HG03439 (cell line): ENCODE measurements around the gene FAM89B.
A peak's percentile ranks its signal among the peaks of the same experiment; 100 is the strongest.

Experiments
- ATAC-seq: cut with Tn5 transposase; IDR thresholded peaks from one replicate; pipeline ENCODE4 v1.9.1; 2021; ENCODE audit warnings: mild to moderate bottlenecking, moderate library complexity; ENCODE audit not compliant: unreplicated experiment

FAM89B gene

GRCh38 chr11:65538915-65539743 lies 33.2 kb upstream of the FAM89B start:
- ATAC-seq, result no peak

GRCh38 chr11:65539744-65540289 lies 32.5 kb upstream of the FAM89B start:
- ATAC-seq, result peak; percentile 53

- ATAC-seq, result peak; percentile 63
Measured at GRCh38 chr11:65540290-65541092, 31.8 kb upstream of the FAM89B start.

GRCh38 chr11:65541093-65541982 lies 31.0 kb upstream of the FAM89B start:
- ATAC-seq, result no peak

- ATAC-seq, result no peak
Measured at GRCh38 chr11:65542738-65543390, 29.5 kb upstream of the FAM89B start.

- no peak for ATAC-seq
Measured at GRCh38 chr11:65545853-65546216, 26.5 kb upstream of the FAM89B start.

GRCh38 chr11:65546217-65546958 lies 25.9 kb upstream of the FAM89B start:
- peak; percentile 72 for ATAC-seq

GRCh38 chr11:65547446-65548125 lies 24.8 kb upstream of the FAM89B start:
- no peak for ATAC-seq

GRCh38 chr11:65548395-65548794 lies 23.9 kb upstream of the FAM89B start:
- no peak for ATAC-seq

- ATAC-seq, result no peak
Measured at GRCh38 chr11:65549096-65549495, 23.2 kb upstream of the FAM89B start.

- ATAC-seq, result no peak
Measured at GRCh38 chr11:65551572-65552387, 20.6 kb upstream of the FAM89B start.

GRCh38 chr11:65552388-65552951 lies 19.9 kb upstream of the FAM89B start:
- no peak for ATAC-seq

GRCh38 chr11:65553301-65554001 lies 18.9 kb upstream of the FAM89B start:
- no peak for ATAC-seq

- no peak for ATAC-seq
Measured at GRCh38 chr11:65554057-65554818, 18.1 kb upstream of the FAM89B start.

- ATAC-seq, result no peak
Measured at GRCh38 chr11:65554842-65555430, 17.4 kb upstream of the FAM89B start.

- ATAC-seq, result no peak
Measured at GRCh38 chr11:65555693-65556231, 16.6 kb upstream of the FAM89B start.
